Fibroblast of villous mesenchyme (primary cell): ENCODE results near the gene FGF14. TPM values are rescaled to one million over a fixed set of nuclear protein-coding genes. Genes with fewer than 3 reads are reported as not detected.

Experiments used
- DNase-seq: peaks from one replicate; pipeline ENCODE4 v3.0.0-alpha.2; 2010; ENCODE audit warnings: low read depth
- H3K4me3 ChIP-seq: 2 replicates; pipeline ENCODE4 v1.5.1; 2011; ENCODE audit warnings: low read depth, mild to moderate bottlenecking, low read length
- total RNA-seq: library from RNA; depleted of rRNA; stranded (reverse); fragments of >200 nt; gene quantifications from 2 replicates; pipeline ENCODE4 v1.2.3, GENCODE V29; 2012
- TF ChIP-seq, protein P1 (sequence below): IDR thresholded peaks from 2 replicates; pipeline ENCODE4 v1.5.1; 2012; ENCODE audit warnings: low read depth, mild to moderate bottlenecking, low read length; ENCODE audit not compliant: insufficient read depth

Gene FGF14
- total RNA-seq, 1 donor: under 0.01 TPM

GRCh38 chr13:102207680-102208342 is 194.0 kb downstream of the FGF14 start:
- TF ChIP-seq, protein P1, sequence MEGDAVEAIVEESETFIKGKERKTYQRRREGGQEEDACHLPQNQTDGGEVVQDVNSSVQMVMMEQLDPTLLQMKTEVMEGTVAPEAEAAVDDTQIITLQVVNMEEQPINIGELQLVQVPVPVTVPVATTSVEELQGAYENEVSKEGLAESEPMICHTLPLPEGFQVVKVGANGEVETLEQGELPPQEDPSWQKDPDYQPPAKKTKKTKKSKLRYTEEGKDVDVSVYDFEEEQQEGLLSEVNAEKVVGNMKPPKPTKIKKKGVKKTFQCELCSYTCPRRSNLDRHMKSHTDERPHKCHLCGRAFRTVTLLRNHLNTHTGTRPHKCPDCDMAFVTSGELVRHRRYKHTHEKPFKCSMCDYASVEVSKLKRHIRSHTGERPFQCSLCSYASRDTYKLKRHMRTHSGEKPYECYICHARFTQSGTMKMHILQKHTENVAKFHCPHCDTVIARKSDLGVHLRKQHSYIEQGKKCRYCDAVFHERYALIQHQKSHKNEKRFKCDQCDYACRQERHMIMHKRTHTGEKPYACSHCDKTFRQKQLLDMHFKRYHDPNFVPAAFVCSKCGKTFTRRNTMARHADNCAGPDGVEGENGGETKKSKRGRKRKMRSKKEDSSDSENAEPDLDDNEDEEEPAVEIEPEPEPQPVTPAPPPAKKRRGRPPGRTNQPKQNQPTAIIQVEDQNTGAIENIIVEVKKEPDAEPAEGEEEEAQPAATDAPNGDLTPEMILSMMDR: no peak
- no peak for DNase-seq

GRCh38 chr13:102203718-102204117 is 198.1 kb downstream of the FGF14 start:
- no peak overlapping the region for H3K4me3 ChIP-seq
- TF ChIP-seq, protein P1: no peak
- DNase-seq: no peak

More at GRCh38 chr13:102207680-102208342, 194.0 kb downstream of the FGF14 start:
- no peak overlapping the region for H3K4me3 ChIP-seq

DNA sequence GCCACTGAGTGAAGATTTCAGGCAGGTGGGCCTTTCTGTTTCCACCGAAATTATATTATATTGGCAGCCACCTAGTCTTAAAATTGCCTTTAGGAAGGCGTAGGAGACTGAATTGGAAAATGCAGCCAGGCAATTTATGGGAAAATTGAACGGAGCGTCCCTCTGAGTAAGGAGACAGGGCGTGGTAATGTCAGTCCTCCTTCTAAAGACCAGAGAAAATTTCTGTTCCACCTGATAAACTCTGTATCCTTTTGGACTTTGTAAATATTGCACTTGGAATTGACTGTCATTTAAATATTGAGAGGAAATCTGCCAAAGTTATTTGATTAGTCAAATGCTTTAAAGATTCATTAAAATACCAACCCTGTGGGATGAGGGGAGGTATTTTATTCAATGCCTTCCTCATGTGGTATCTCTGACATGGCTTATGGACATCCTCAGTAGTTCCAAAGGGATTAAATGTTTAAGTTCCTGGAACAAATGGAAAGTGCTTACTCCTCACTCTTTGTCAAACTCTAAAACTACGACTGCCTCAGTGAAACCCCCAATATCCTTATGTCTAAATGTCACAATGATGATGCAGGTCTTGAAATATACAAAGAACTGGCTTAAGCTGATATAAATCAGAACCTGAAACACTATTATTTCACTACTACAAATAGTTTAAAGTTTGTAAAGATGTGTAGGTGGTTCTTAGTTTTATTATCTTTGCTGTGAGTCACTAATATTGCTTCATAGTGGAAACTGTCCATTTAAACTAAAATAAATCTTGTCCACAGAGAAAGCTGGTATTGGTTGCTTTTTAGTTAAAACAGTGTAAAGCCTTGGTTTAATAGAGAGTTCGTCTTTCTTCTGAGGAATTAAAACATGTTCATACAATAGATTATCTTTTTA is 203.2 kb downstream of the FGF14 start:
- no peak overlapping the region for H3K4me3 ChIP-seq
- DNase-seq: peak; percentile 50

GRCh38 chr13:102197193-102197592 is 204.7 kb downstream of the FGF14 start:
- H3K4me3 ChIP-seq: no peak overlapping the region
- DNase-seq: no peak
- TF ChIP-seq, protein P1: peak; percentile 29

More for the DNA sequence above, 203.2 kb downstream of the FGF14 start:
- TF ChIP-seq, protein P1: no peak

- DNase-seq: no peak
- H3K4me3 ChIP-seq: no peak overlapping the region
- TF ChIP-seq, protein P1: no peak
Observed at GRCh38 chr13:102195566-102196462, 206.0 kb downstream of the FGF14 start.

DNA sequence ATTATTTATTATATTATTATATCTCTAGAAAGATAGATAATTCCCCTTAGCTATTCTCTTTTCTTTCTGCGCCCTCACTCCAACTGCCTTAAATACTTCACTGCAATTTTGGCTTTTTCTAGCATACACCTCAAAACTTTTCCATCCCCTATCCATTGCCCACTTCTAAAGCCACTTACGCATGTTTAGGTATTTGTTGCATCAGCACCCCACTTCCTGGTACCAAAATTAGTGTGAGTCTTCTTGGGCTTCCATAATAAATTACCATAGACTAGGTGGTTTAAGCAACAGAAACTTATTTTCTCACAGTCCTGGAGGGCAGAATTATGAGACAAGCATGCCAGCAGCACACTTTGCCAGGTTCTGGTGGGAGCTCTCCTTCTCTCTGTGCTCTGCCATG is 209.0 kb downstream of the FGF14 start:
- TF ChIP-seq, protein P1: no peak
- DNase-seq: no peak
- no peak overlapping the region for H3K4me3 ChIP-seq
